ENCODE results near the gene SPATA22. TPM values are rescaled to one million over a fixed set of nuclear protein-coding genes. Genes with fewer than 3 reads are reported as not detected.

Gene SPATA22
- total and polyA plus RNA-seq, 9 of the 15 experiments (the other 6 are each of a cell fraction or from before 2014, with no cell fraction given), result 0.17 to 0.77 (median 0.44) TPM

GRCh38 chr17:3447625-3448024 is 24.0 kb downstream of the SPATA22 start (continued):
- no peak for TF ChIP-seq TSHZ1 (CRISPR knock-in tag; IDR thresholded peaks at IDR 0.05)
- TF ChIP-seq ARNT (IDR thresholded peaks at IDR 0.05), result no peak

GRCh38 chr17:3440451-3440850 is 31.2 kb downstream of the SPATA22 start:
- Histone ChIP-seq H2AFZ (ENCODE audit: low read depth, low read length) (no peak overlapping the region), H3K9ac (ENCODE audit: insufficient read depth in 1 of 2, low read depth in 2 of 2, low read length in 2 of 2) (no peak overlapping the region), H3K79me2 (ENCODE audit: control insufficient read depth, insufficient read depth, low read length) (no peaks in the 10 kb centered on the region), H3K27ac (ENCODE audit: extremely low read depth, low read depth, low read length) (no peak overlapping the region), H3K9me3 (replicated peaks; ENCODE audit: control insufficient read depth, insufficient read depth, low read depth, low read length) (no peaks in the 10 kb centered on the region), H3K9me1 (ENCODE audit: control insufficient read depth, insufficient read depth, low read length) (no peaks in the 10 kb centered on the region), H4K20me1 (replicated peaks; ENCODE audit: control insufficient read depth, insufficient read depth, low read length) (no peaks in the 10 kb centered on the region), H3K4me1 (replicated peaks in 1 of 2; ENCODE audit: control insufficient read depth in 2 of 2, insufficient read depth in 2 of 2, low read length in 2 of 2) (no peaks in the 10 kb centered on the region), H3K36me3 (ENCODE audit: control insufficient read depth, insufficient read depth, low read length) (no peaks in the 10 kb centered on the region), H3K4me2 (ENCODE audit: insufficient read depth, low read length) (no peak overlapping the region), H3K4me3 (no peak overlapping the region), H3K27me3 (ENCODE audit: control insufficient read depth in 2 of 2, insufficient read depth in 2 of 2, low read length in 2 of 2) (no peaks in the 10 kb centered on the region)
- no TSS peak for BruUV-seq (replicated peaks)
- CTCF ChIA-PET (ENCODE audit: low intra/inter-chr PET ratio), result no interaction called here
- no peak for FAIRE-seq
- WGBS (ENCODE audit: insufficient coverage, low coverage, missing lambda C conversion rate), result 0% methylated on average over 2 of the region's 2 CpGs
- no peak for ATAC-seq
- DNase-seq (ENCODE audit: extremely low read depth in 1 of 4, low spot score in 3 of 4), result no peak
- in situ Hi-C loops (cut with MboI), result no loop called here
- intact Hi-C loops (cut with micrococcal nuclease), result no loop called here
- POLR2A ChIA-PET, result no interaction called here
- TF ChIP-seq ZNF274 (IDR thresholded peaks at IDR 0.05; ENCODE audit: borderline replicate concordance, low read depth, low read length) (no peak), TFE3 (CRISPR knock-in tag; IDR thresholded peaks at IDR 0.05) (no peak), NFIX (CRISPR knock-in tag; IDR thresholded peaks at IDR 0.05; ENCODE audit: low read depth) (no peak), ZNF41 (CRISPR knock-in tag; conservative IDR thresholded peaks at IDR 0.05) (no peak)
